NB4 (cell line): ENCODE results near the gene RNF169.

Source experiments
- CTCF ChIP-seq: IDR thresholded peaks from one replicate; pipeline ENCODE4 v1.5.1; 2012; ENCODE audit warnings: low read depth, low read length
- MAX ChIP-seq: IDR thresholded peaks from 2 replicates; pipeline ENCODE4 v1.6.1; 2011; ENCODE audit warnings: low read depth, low read length
- MYC ChIP-seq: IDR thresholded peaks from 2 replicates; pipeline ENCODE4 v1.6.1; 2011; ENCODE audit warnings: low read depth, low read length
- POLR2A ChIP-seq: IDR thresholded peaks from 2 replicates; pipeline ENCODE4 v1.6.1; 2011; ENCODE audit warnings: mild to moderate bottlenecking; ENCODE audit not compliant: insufficient read length; ENCODE audit errors: extremely low read depth

- TF ChIP-seq CTCF (no peak), POLR2A (no peak), MAX (no peak), MYC (no peak)
Observed at GRCh38 chr11:74849525-74850391, 101.1 kb downstream of the RNF169 start.
